OCI-LY3 (cell line): ENCODE results near the gene LIN7C.

Source experiments
- H2AFZ ChIP-seq: fragments of 200-600, 300-600 bp; shearing (Covaris generic); 2 replicates; pipeline ENCODE4 v1.6.0; 2014; ENCODE audit warnings: antibody characterized with exemption, low read depth, low read length
- H3K27ac ChIP-seq: fragments of 200-600, 300-600 bp; sonication (generic); 2 replicates; pipeline ENCODE4 v1.5.1; 2014; ENCODE audit warnings: mild to moderate bottlenecking, low read length, moderate library complexity, mixed read lengths
- H3K27me3 ChIP-seq: fragments of 200-600, 300-600 bp; sonication (generic); 2 replicates; pipeline ENCODE4 v1.6.1; 2014; ENCODE audit warnings: low read depth, low read length, mixed read lengths
- H3K36me3 ChIP-seq: fragments of 200-600, 300-600 bp; sonication (generic); replicated peaks from 2 replicates; pipeline ENCODE3; 2014; ENCODE audit warnings: low read depth, low read length, mixed read lengths
- H3K4me1 ChIP-seq: fragments of 300-600, 200-600 bp; sonication (generic); 2 replicates; pipeline ENCODE4 v1.6.1; 2014; ENCODE audit warnings: low read length, mixed read lengths
- H3K4me2 ChIP-seq: fragments of 200-600, 300-600 bp; sonication (generic); 2 replicates; pipeline ENCODE4 v1.6.1; 2014; ENCODE audit warnings: low read length, mixed read lengths
- H3K4me3 ChIP-seq: fragments of 300-600, 200-600 bp; sonication (generic); 2 replicates; pipeline ENCODE4 v1.5.1; 2014; ENCODE audit warnings: antibody characterized with exemption, mild to moderate bottlenecking, low read length, moderate library complexity
- H3K79me2 ChIP-seq: fragments of 300-600, 200-600 bp; shearing (Covaris generic); 2 replicates; pipeline ENCODE4 v1.6.1; 2014; ENCODE audit warnings: mild to moderate bottlenecking, low read length, mixed read lengths
- H3K9ac ChIP-seq: fragments of 300-600, 200-600 bp; shearing (Covaris generic); 2 replicates; pipeline ENCODE4 v1.6.0; 2014; ENCODE audit warnings: mild to moderate bottlenecking, low read length, moderate library complexity
- H3K9me3 ChIP-seq: fragments of 200-600, 300-600 bp; shearing (Covaris generic); 2 replicates; pipeline ENCODE4 v1.6.1; 2014; ENCODE audit warnings: low read length, mixed read lengths; ENCODE audit not compliant: insufficient read depth
- H4K20me1 ChIP-seq: fragments of 200-600, 300-600 bp; sonication (generic); 2 replicates; pipeline ENCODE4 v1.6.1; 2016; ENCODE audit warnings: low read length, mixed read lengths; ENCODE audit not compliant: insufficient read depth
- CTCF ChIP-seq: fragments of 200-600, 300-600 bp; sonication (generic); IDR thresholded peaks from 2 replicates; pipeline ENCODE4 v1.5.1; 2014; ENCODE audit warnings: antibody characterized with exemption, low read length, low read depth
- EZH2phosphoT487 ChIP-seq: fragments of 200-600 bp; shearing (Covaris generic); IDR thresholded peaks from 2 replicates; pipeline ENCODE4 v1.6.1; 2018; ENCODE audit warnings: antibody characterized with exemption, mixed run types, low read depth

The LIN7C gene

DNA sequence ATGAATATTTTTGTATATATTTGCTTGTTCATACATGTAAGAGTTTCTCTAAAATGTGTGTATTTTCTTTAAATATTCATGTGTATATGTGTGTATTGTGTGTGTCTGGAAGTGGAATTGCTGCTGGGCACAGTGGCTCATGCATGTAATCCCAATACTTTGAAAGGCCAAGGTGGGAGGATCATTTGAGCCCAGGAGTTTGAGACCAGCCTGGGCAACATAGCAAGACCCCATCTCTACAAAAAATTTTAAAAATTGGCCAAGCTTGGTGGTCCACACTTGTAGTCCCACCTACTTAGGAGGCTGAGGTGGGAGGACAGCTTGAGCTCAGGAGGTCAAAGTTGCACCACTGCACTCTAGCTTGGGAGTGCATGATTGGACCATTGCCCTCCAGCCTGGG is 29.3 kb downstream of the LIN7C start:
- Histone ChIP-seq H3K27ac (no peak overlapping the region), H2AFZ (no peak overlapping the region), H4K20me1 (no peaks in the 10 kb centered on the region), H3K9me3 (no peaks in the 10 kb centered on the region), H3K27me3 (peaks cover 8% of the 10 kb centered on the region), H3K4me1 (no peaks in the 10 kb centered on the region), H3K9ac (no peak overlapping the region), H3K79me2 (no peaks in the 10 kb centered on the region), H3K36me3 (no peaks in the 10 kb centered on the region), H3K4me2 (no peak overlapping the region), H3K4me3 (no peak overlapping the region)
- TF ChIP-seq CTCF (no peak), EZH2phosphoT487 (no peak)

- H3K4me2 ChIP-seq: no peak overlapping the region
- H3K36me3 ChIP-seq: no peaks in the 10 kb centered on the region
- peaks cover 8% of the 10 kb centered on the region for H3K4me1 ChIP-seq
- no peak overlapping the region for H3K4me3 ChIP-seq
- no peaks in the 10 kb centered on the region for H4K20me1 ChIP-seq
- H3K9me3 ChIP-seq: no peaks in the 10 kb centered on the region
- H3K9ac ChIP-seq: no peak overlapping the region
- H3K79me2 ChIP-seq: no peaks in the 10 kb centered on the region
- H3K27ac ChIP-seq: no peak overlapping the region
- H3K27me3 ChIP-seq: peaks cover 18% of the 10 kb centered on the region
- no peak overlapping the region for H2AFZ ChIP-seq
- no peak for TF ChIP-seq CTCF
- TF ChIP-seq EZH2phosphoT487: no peak
Observed at GRCh38 chr11:27475622-27476021, 30.9 kb downstream of the LIN7C start.

DNA sequence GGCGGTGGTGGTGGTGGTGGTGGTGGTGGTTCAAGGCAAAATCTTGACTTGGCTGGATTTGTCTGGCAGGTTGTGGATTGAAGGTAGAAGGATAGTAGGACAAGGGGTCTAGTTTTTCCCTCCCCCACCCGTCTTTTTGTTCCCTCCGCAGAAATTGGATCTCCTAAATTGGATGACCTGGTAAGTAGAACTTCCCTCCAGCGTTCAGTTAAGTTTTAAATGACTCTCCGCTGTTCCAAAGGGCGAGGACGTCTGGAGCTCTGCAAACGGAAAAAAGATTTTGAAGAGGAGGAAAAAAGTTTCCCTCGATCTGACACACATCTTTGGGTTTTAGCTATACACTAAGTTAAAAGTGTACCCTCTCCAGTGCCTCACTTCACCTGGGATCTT is 33.6 kb downstream of the LIN7C start:
- Histone ChIP-seq H3K27ac (no peak overlapping the region), H4K20me1 (peaks cover 12% of the 10 kb centered on the region; the same call in 1 of the 2 replicates), H3K79me2 (no peaks in the 10 kb centered on the region), H2AFZ (no peak overlapping the region), H3K4me1 (peaks cover 34% of the 10 kb centered on the region), H3K36me3 (no peaks in the 10 kb centered on the region), H3K4me3 (no peak overlapping the region; the same call in 1 of the 2 replicates), H3K9me3 (no peaks in the 10 kb centered on the region), H3K4me2 (peak overlapping the region; percentile 94), H3K9ac (no peak overlapping the region), H3K27me3 (peaks cover 33% of the 10 kb centered on the region)
- no peak for TF ChIP-seq CTCF
- no peak for TF ChIP-seq EZH2phosphoT487

DNA sequence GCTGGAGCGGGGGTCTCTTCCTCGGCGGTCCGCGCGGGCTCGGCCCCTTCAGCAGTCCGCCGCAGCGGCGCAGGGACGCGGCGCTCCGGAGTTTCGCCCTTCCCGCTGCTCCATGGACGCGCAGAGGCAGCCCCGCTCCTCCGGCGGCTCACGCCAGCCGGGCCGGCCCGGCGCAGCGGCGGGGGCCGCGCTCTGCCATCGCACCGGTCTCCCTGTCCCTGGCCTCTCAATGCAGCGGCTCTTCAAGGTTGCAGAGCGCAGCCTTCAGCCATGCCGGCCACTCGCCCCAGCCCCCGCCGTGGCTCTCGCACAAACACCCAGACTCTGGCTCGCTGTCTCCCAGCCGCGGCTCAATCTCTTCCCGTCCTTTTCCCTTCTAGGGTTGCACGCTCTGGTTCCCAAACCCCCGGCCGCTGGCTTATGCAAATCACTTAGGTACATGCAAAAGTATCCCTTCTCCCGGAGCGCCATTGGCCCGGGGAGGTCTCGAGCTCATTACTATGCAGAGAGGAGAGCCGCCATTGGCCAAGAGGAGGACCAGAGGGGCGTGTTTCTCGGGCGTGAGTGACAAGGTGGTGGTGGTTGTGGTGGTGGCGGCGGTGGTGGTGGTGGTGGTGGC is 34.1 kb downstream of the LIN7C start, which contains the start of gene LGR4:
Gene LGR4, minus strand, starts transcription at position 393 of the 619 bp plus-strand sequence. CDS start 488 bp downstream, outside the sequence.
- H3K9ac ChIP-seq: peak within 1 kb of the TSS; percentile 66
- peak within 1 kb of the TSS; percentile 94 for H3K4me2 ChIP-seq
- H3K79me2 ChIP-seq: no peaks in the 10 kb centered on the region
- H2AFZ ChIP-seq: peak within 1 kb of the TSS; percentile 47; the same call in 1 of the 2 replicates
- H3K9me3 ChIP-seq: no peaks in the 10 kb centered on the region
- TF ChIP-seq EZH2phosphoT487 (no peak), CTCF (no peak)
- H3K4me1 ChIP-seq: peaks cover 38% of the 10 kb centered on the region
- H3K27me3 ChIP-seq: peaks cover 38% of the 10 kb centered on the region
- H3K4me3 ChIP-seq: peak within 1 kb of the TSS; percentile 93
- H3K36me3 ChIP-seq: no peaks in the 10 kb centered on the region
- peaks cover 16% of the 10 kb centered on the region; the same call in 1 of the 2 replicates for H4K20me1 ChIP-seq
- H3K27ac ChIP-seq: no peak within 1 kb of the TSS
